GM12878 (cell line): ENCODE results near the gene MYO18B. TPM values are rescaled to one million over a fixed set of nuclear protein-coding genes. Genes with fewer than 3 reads are reported as not detected.

ENCODE experiments used
- ATAC-seq: fragments of 200-7000 bp; cut with Tn5 transposase; 3 replicates; pipeline ENCODE4 v1.9.1; 2020; ENCODE audit warnings: mild to moderate bottlenecking, moderate library complexity
- BruUV-seq: library from RNA; stranded (reverse); fragments of 400-500 nt; replicated peaks from 2 replicates; lab custom pipeline; 2021; lab: Mats Ljungman, UMichigan
- CTCF ChIA-PET: fragments of 300-600 bp; sonication (Branson Sonifier 250); formaldehyde crosslinking; extraction: SDS; loops from one replicate; lab custom pipeline; 2021; ENCODE audit warnings: inconsistent platforms; lab: Yijun Ruan, JAX
- POLR2A ChIA-PET: fragments of 350-600 bp; formaldehyde crosslinking; extraction: SDS; loops from one replicate; lab custom pipeline; 2021; ENCODE audit warnings: inconsistent platforms; lab: Charles Lee
- RAD21 ChIA-PET: fragments of 300-600 bp; sonication (Branson Sonifier 250); formaldehyde crosslinking; loops from one replicate; lab custom pipeline; 2023; ENCODE audit warnings: antibody characterized with exemption; ENCODE audit not compliant: unreplicated experiment; lab: Charles Lee
- SMC1A ChIA-PET: fragments of 300-600 bp; sonication (Branson Sonifier 250); formaldehyde crosslinking; loops from one replicate; lab custom pipeline; 2023; ENCODE audit not compliant: unreplicated experiment, uncharacterized antibody; lab: Charles Lee
- DNase-seq: peaks from one replicate; pipeline ENCODE4 v3.0.0-alpha.2; 2011; ENCODE audit warnings: low read depth, low spot score
- FAIRE-seq: peaks from 3 replicates; lab custom pipeline; 2011; peaks lifted over from hg19 to GRCh38; lab: Jason Lieb, UNC
- H2AFZ ChIP-seq: 2 replicates; pipeline ENCODE4 v1.6.0; 2011; ENCODE audit warnings: low read depth, low read length, control low read depth; ENCODE audit not compliant: control insufficient read depth
- H3K27ac ChIP-seq: 2 replicates; pipeline ENCODE4 v1.5.1; 2011; ENCODE audit warnings: control low read depth; ENCODE audit not compliant: control insufficient read depth, insufficient read depth
- H3K27me3 ChIP-seq, 2 experiments: replicated peaks in 1 of 2; 2 replicates each; pipeline versions ENCODE4 v1.6.0 to v1.6.1; 2011; ENCODE audit warnings: low read length in 1 of 2; ENCODE audit not compliant: control insufficient read depth in 2 of 2, insufficient read depth in 2 of 2
- H3K36me3 ChIP-seq, 2 experiments: 2 replicates each; pipeline ENCODE4 v1.5.1; 2011; ENCODE audit warnings: low read length in 1 of 2; ENCODE audit not compliant: control insufficient read depth in 2 of 2, insufficient read depth in 2 of 2
- H3K4me1 ChIP-seq: 2 replicates; pipeline ENCODE4 v1.6.1; 2011; ENCODE audit warnings: mild to moderate bottlenecking, low read length, moderate library complexity, mixed read lengths; ENCODE audit not compliant: control insufficient read depth, insufficient read depth
- H3K4me2 ChIP-seq: 2 replicates; pipeline ENCODE4 v1.6.0; 2011; ENCODE audit warnings: control low read depth; ENCODE audit not compliant: control insufficient read depth, insufficient read depth
- H3K4me3 ChIP-seq: fragments of 200-600 bp; sonication (generic); 2 replicates; pipeline ENCODE4 v1.5.1; 2016
- H3K79me2 ChIP-seq: 2 replicates; pipeline ENCODE4 v1.6.0; 2011; ENCODE audit warnings: low read length; ENCODE audit not compliant: control insufficient read depth, insufficient read depth
- H3K9ac ChIP-seq: 2 replicates; pipeline ENCODE4 v1.8.0; 2011; ENCODE audit warnings: low read length, control low read depth, mixed read lengths; ENCODE audit not compliant: control insufficient read depth, insufficient read depth
- H3K9me3 ChIP-seq: replicated peaks from 3 replicates; pipeline ENCODE4 v1.5.1; 2011; ENCODE audit warnings: mild to moderate bottlenecking, low read length; ENCODE audit not compliant: control insufficient read depth, insufficient read depth
- H4K20me1 ChIP-seq: 2 replicates; pipeline ENCODE4 v1.6.0; 2011; ENCODE audit not compliant: control insufficient read depth, insufficient read depth
- CHD2 ChIP-seq: IDR thresholded peaks from 2 replicates; pipeline ENCODE4 v1.6.1; 2011; ENCODE audit warnings: low read depth, low read length, improper control_type of control experiment, borderline replicate concordance
- MTA3 ChIP-seq: IDR thresholded peaks from 2 replicates; pipeline ENCODE4 v1.6.1; 2012; ENCODE audit warnings: low read length, inconsistent platforms, borderline replicate concordance
- NRF1 ChIP-seq: conservative IDR thresholded peaks from 2 replicates; pipeline ENCODE4 v1.6.1; 2011; ENCODE audit warnings: mild to moderate bottlenecking, low read depth, low read length, improper control_type of control experiment
- PML ChIP-seq: IDR thresholded peaks from 2 replicates; pipeline ENCODE4 v1.6.1; 2012; ENCODE audit warnings: low read length, inconsistent platforms
- RFX5 ChIP-seq: IDR thresholded peaks from 2 replicates; pipeline ENCODE4 v1.6.1; 2011; ENCODE audit warnings: low read depth, low read length, improper control_type of control experiment
- SMC3 ChIP-seq: IDR thresholded peaks from 2 replicates; pipeline ENCODE4 v1.6.1; 2011; ENCODE audit warnings: low read length, improper control_type of control experiment, borderline replicate concordance
- ZNF207 ChIP-seq: fragments of 450-650 bp; IDR thresholded peaks from 2 replicates; pipeline ENCODE4 v1.6.1; 2014; ENCODE audit warnings: antibody characterized with exemption, mild to moderate bottlenecking, borderline replicate concordance
- ZZZ3 ChIP-seq: IDR thresholded peaks from 2 replicates; pipeline ENCODE4 v1.6.1; 2011; ENCODE audit warnings: low read depth; ENCODE audit not compliant: control insufficient read depth, insufficient read length
- WGBS: methylation state at CpG from one replicate; pipeline ENCODE4 v1.1.6; 2016; ENCODE audit warnings: low lambda C conversion rate; ENCODE audit not compliant: insufficient replicate concordance, insufficient coverage; ENCODE audit errors: missing lambda C conversion rate; 5-methylcytosine and 5-hydroxymethylcytosine counted together
- in situ Hi-C: fragments of 300-500 bp; cut with MboI; formaldehyde crosslinking; loops from 9 replicates; pipeline ENCODE4 v1.14.3; 2018; ENCODE audit warnings: mixed read lengths
- intact Hi-C: fragments of 100-400 bp; cut with micrococcal nuclease; formaldehyde crosslinking; loops from one replicate; pipeline ENCODE4 v1.14.2; 2022; ENCODE audit not compliant: unreplicated experiment
- polyA plus RNA-seq, 11 experiments: library from polyadenylated mRNA; depleted of rRNA in 4 of 11; unstranded in 6 of 11; stranded (reverse) in 5 of 11; fragments of >200 nt; fragmentation: Nextera tagmentation in 4 of 11; fragmentation: Illumina TruSeq in 1 of 11; extraction: Ambion mirVana in 4 of 11; extraction: Trizol in 1 of 11; gene quantifications; 1 replicate in 1 of 11; 2 replicates in 10 of 11; pipeline versions ENCODE4 v1.2.1 to v1.2.3, GENCODE V29; 2011 to 2016; ENCODE audit warnings: inconsistent platforms in 2 of 11, missing spikeins in 2 of 11, low read depth in 1 of 11
- total RNA-seq, 4 experiments: library from RNA; depleted of rRNA in 3 of 4; stranded (reverse); fragments of >200 nt in 3 of 4; fragmentation: Illumina TruSeq in 1 of 4; extraction: Trizol in 1 of 4; gene quantifications; 2 replicates each; pipeline versions ENCODE4 v1.2.1 to v1.2.3, GENCODE V29; 2013 to 2021
- TF ChIP-seq, protein P1 (sequence below), 3 experiments: IDR thresholded peaks in 2 of 3; conservative IDR thresholded peaks in 1 of 3; 2 replicates each; pipeline ENCODE4 v1.5.1; 2011; ENCODE audit warnings: low read depth in 3 of 3, low read length in 3 of 3, mild to moderate bottlenecking in 3 of 3, control low read depth in 2 of 3, moderate library complexity in 2 of 3, inconsistent platforms in 1 of 3, mixed read lengths in 1 of 3; ENCODE audit not compliant: control insufficient read depth in 2 of 3, insufficient read depth in 1 of 3; ENCODE audit errors: extremely low read depth in 1 of 3
- TF ChIP-seq, protein P2 (sequence below): fragments of 150-350 bp; IDR thresholded peaks from 2 replicates; pipeline ENCODE4 v1.6.1; 2016; ENCODE audit warnings: low read depth, low read length
- TF ChIP-seq, protein P3 (sequence below): IDR thresholded peaks from 2 replicates; pipeline ENCODE4 v1.6.1; 2012; ENCODE audit warnings: improper control_type of control experiment, low read depth, low read length; ENCODE audit not compliant: insufficient replicate concordance
- TF ChIP-seq, protein P4 (sequence below): IDR thresholded peaks from 2 replicates; pipeline ENCODE4 v1.6.1; 2011; ENCODE audit warnings: low read depth, low read length, improper control_type of control experiment, borderline replicate concordance

The MYO18B gene
- total and polyA plus RNA-seq, 10 of the 15 experiments (the other 5 are each of a cell fraction or from before 2014, with no cell fraction given) = 0.05 to 2.1 (median 0.51) TPM; not detected in 1

DNA sequence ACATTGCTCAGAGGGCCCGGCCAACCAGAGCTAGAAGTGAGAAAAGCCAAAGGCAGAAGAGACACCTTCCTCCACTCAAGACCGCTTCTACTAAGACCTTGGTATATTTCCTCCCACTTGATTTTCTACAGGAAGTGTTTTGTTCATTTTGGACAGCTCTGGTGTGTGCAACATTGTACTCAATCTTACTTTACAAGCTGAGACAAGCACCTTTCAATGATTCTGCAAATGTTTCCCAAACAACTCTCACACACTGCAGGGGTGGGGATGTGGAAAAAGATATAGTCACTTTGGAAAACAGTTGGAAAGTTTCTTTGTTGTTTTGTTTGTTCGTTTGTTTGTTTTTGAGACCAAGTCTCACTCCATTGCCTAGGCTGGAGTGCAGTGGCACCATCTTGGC is 15.7 kb downstream of the MYO18B start:
- ATAC-seq (no peak), DNase-seq (no peak), FAIRE-seq (no peak)
- Histone ChIP-seq H3K27me3 (no peaks in the 10 kb centered on the region), H3K4me2 (no peak overlapping the region), H3K79me2 (no peaks in the 10 kb centered on the region), H4K20me1 (no peaks in the 10 kb centered on the region), H3K27ac (no peak overlapping the region), H3K9ac (no peak overlapping the region), H2AFZ (no peak overlapping the region), H3K9me3 (no peaks in the 10 kb centered on the region), H3K4me3 (no peak overlapping the region), H3K4me1 (no peaks in the 10 kb centered on the region), H3K36me3 (no peaks in the 10 kb centered on the region)
- ChIA-PET CTCF (interaction anchor here (1.1 kb wide), 1 partner anchor 15 kb away, joined by 4 read pairs; no protein-coding TSS in a partner anchor), POLR2A (no interaction called here), SMC1A (interaction anchor here (1.3 to 1.7 kb wide), 2 partner anchors 15 to 33 kb away, joined by 3 to 6 read pairs; no protein-coding TSS in a partner anchor), RAD21 (interaction anchor here (1.0 kb wide), 1 partner anchor 15 kb away, joined by 3 read pairs; no protein-coding TSS in a partner anchor)
- intact Hi-C loops (no loop called here), in situ Hi-C loops (no loop called here)
- BruUV-seq = no TSS peak
- 7% methylated on average over 3 of the region's 3 CpGs for WGBS
- no peak for TF ChIP-seq ZZZ3
- TF ChIP-seq, protein P1, sequence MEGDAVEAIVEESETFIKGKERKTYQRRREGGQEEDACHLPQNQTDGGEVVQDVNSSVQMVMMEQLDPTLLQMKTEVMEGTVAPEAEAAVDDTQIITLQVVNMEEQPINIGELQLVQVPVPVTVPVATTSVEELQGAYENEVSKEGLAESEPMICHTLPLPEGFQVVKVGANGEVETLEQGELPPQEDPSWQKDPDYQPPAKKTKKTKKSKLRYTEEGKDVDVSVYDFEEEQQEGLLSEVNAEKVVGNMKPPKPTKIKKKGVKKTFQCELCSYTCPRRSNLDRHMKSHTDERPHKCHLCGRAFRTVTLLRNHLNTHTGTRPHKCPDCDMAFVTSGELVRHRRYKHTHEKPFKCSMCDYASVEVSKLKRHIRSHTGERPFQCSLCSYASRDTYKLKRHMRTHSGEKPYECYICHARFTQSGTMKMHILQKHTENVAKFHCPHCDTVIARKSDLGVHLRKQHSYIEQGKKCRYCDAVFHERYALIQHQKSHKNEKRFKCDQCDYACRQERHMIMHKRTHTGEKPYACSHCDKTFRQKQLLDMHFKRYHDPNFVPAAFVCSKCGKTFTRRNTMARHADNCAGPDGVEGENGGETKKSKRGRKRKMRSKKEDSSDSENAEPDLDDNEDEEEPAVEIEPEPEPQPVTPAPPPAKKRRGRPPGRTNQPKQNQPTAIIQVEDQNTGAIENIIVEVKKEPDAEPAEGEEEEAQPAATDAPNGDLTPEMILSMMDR (IDR thresholded peaks at IDR 0.05 in 2 of 3, conservative IDR thresholded peaks at IDR 0.05 in 1 of 3; ENCODE audit: control insufficient read depth in 2 of 3, extremely low read depth in 1 of 3, insufficient read depth in 1 of 3, low read depth in 3 of 3, low read length in 3 of 3) = no peak
- TF ChIP-seq RFX5 = no peak
- no peak for TF ChIP-seq PML
- TF ChIP-seq, protein P2, sequence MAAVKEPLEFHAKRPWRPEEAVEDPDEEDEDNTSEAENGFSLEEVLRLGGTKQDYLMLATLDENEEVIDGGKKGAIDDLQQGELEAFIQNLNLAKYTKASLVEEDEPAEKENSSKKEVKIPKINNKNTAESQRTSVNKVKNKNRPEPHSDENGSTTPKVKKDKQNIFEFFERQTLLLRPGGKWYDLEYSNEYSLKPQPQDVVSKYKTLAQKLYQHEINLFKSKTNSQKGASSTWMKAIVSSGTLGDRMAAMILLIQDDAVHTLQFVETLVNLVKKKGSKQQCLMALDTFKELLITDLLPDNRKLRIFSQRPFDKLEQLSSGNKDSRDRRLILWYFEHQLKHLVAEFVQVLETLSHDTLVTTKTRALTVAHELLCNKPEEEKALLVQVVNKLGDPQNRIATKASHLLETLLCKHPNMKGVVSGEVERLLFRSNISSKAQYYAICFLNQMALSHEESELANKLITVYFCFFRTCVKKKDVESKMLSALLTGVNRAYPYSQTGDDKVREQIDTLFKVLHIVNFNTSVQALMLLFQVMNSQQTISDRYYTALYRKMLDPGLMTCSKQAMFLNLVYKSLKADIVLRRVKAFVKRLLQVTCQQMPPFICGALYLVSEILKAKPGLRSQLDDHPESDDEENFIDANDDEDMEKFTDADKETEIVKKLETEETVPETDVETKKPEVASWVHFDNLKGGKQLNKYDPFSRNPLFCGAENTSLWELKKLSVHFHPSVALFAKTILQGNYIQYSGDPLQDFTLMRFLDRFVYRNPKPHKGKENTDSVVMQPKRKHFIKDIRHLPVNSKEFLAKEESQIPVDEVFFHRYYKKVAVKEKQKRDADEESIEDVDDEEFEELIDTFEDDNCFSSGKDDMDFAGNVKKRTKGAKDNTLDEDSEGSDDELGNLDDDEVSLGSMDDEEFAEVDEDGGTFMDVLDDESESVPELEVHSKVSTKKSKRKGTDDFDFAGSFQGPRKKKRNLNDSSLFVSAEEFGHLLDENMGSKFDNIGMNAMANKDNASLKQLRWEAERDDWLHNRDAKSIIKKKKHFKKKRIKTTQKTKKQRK = no peak
- TF ChIP-seq CHD2 = no peak
- TF ChIP-seq NRF1 = no peak
- no peak for TF ChIP-seq MTA3
- TF ChIP-seq, protein P3, sequence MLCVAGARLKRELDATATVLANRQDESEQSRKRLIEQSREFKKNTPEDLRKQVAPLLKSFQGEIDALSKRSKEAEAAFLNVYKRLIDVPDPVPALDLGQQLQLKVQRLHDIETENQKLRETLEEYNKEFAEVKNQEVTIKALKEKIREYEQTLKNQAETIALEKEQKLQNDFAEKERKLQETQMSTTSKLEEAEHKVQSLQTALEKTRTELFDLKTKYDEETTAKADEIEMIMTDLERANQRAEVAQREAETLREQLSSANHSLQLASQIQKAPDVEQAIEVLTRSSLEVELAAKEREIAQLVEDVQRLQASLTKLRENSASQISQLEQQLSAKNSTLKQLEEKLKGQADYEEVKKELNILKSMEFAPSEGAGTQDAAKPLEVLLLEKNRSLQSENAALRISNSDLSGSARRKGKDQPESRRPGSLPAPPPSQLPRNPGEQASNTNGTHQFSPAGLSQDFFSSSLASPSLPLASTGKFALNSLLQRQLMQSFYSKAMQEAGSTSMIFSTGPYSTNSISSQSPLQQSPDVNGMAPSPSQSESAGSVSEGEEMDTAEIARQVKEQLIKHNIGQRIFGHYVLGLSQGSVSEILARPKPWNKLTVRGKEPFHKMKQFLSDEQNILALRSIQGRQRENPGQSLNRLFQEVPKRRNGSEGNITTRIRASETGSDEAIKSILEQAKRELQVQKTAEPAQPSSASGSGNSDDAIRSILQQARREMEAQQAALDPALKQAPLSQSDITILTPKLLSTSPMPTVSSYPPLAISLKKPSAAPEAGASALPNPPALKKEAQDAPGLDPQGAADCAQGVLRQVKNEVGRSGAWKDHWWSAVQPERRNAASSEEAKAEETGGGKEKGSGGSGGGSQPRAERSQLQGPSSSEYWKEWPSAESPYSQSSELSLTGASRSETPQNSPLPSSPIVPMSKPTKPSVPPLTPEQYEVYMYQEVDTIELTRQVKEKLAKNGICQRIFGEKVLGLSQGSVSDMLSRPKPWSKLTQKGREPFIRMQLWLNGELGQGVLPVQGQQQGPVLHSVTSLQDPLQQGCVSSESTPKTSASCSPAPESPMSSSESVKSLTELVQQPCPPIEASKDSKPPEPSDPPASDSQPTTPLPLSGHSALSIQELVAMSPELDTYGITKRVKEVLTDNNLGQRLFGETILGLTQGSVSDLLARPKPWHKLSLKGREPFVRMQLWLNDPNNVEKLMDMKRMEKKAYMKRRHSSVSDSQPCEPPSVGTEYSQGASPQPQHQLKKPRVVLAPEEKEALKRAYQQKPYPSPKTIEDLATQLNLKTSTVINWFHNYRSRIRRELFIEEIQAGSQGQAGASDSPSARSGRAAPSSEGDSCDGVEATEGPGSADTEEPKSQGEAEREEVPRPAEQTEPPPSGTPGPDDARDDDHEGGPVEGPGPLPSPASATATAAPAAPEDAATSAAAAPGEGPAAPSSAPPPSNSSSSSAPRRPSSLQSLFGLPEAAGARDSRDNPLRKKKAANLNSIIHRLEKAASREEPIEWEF = no peak
- TF ChIP-seq SMC3 = no peak
- TF ChIP-seq, protein P4, sequence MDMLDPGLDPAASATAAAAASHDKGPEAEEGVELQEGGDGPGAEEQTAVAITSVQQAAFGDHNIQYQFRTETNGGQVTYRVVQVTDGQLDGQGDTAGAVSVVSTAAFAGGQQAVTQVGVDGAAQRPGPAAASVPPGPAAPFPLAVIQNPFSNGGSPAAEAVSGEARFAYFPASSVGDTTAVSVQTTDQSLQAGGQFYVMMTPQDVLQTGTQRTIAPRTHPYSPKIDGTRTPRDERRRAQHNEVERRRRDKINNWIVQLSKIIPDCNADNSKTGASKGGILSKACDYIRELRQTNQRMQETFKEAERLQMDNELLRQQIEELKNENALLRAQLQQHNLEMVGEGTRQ = no peak
- no peak for TF ChIP-seq ZNF207
